ENCODE measurements around the gene MAGI1. TPM values are rescaled to one million over a fixed set of nuclear protein-coding genes. Genes with fewer than 3 reads are reported as not detected.

Gene MAGI1
- total RNA-seq, 1 experiment from 2014 or later = 38.6 TPM

- RAD21 ChIA-PET (ENCODE audit: low non-redundant PET in 1 of 2, low total read pairs in 2 of 2, uncharacterized antibody in 2 of 2, unreplicated experiment in 2 of 2) = no interaction called here
- ATAC-seq = no peak
Measured at GRCh38 chr3:65591313-65591712, 447.4 kb downstream of the MAGI1 start.

More at GRCh38 chr3:65591313-65591712, 447.4 kb downstream of the MAGI1 start:
- Histone ChIP-seq H3K9me3 (ENCODE audit: control insufficient read depth in 1 of 2, insufficient read depth in 1 of 2, low read depth in 1 of 2, low read length in 2 of 2) (no peaks in the 10 kb centered on the region), H3K9me2 (ENCODE audit: insufficient read depth) (no peaks in the 10 kb centered on the region), H3K36me3 (ENCODE audit: control insufficient read depth in 1 of 2, insufficient read depth in 2 of 2, low read length in 2 of 2) (no peaks in the 10 kb centered on the region), H3K4me3 (replicated peaks in 1 of 2; ENCODE audit: low read depth in 1 of 2, low read length in 2 of 2) (no peak overlapping the region), H4K20me1 (ENCODE audit: insufficient read depth) (no peaks in the 10 kb centered on the region), H2AFZ (ENCODE audit: low read depth, low read length, poor library complexity, severe bottlenecking) (no peak overlapping the region), H3K79me2 (ENCODE audit: insufficient read depth, low read length) (no peaks in the 10 kb centered on the region), H3K4me1 (ENCODE audit: control insufficient read depth in 1 of 2, insufficient read depth in 2 of 2, low read length in 2 of 2) (no peaks in the 10 kb centered on the region), H3K27me3 (ENCODE audit: insufficient read depth, low read length) (no peaks in the 10 kb centered on the region), H3K4me2 (ENCODE audit: low read length) (no peak overlapping the region), H3K27ac (ENCODE audit: low read depth, low read length) (no peak overlapping the region), H3K9ac (ENCODE audit: low read length) (no peak overlapping the region)
- POLR2A ChIA-PET = no interaction called here
- intact Hi-C loops (cut with micrococcal nuclease) = no loop called here
- BruUV-seq (replicated peaks) = no TSS peak
- CTCF ChIA-PET = no interaction called here
- DNase-seq (ENCODE audit: low read depth, low spot score) = no peak
- no peak for TF ChIP-seq MAX (IDR thresholded peaks at IDR 0.05)
- no peak for TF ChIP-seq ATF3 (IDR thresholded peaks at IDR 0.05)
- TF ChIP-seq SRF (IDR thresholded peaks at IDR 0.05; ENCODE audit: low read depth) = no peak
- TF ChIP-seq, protein P1, sequence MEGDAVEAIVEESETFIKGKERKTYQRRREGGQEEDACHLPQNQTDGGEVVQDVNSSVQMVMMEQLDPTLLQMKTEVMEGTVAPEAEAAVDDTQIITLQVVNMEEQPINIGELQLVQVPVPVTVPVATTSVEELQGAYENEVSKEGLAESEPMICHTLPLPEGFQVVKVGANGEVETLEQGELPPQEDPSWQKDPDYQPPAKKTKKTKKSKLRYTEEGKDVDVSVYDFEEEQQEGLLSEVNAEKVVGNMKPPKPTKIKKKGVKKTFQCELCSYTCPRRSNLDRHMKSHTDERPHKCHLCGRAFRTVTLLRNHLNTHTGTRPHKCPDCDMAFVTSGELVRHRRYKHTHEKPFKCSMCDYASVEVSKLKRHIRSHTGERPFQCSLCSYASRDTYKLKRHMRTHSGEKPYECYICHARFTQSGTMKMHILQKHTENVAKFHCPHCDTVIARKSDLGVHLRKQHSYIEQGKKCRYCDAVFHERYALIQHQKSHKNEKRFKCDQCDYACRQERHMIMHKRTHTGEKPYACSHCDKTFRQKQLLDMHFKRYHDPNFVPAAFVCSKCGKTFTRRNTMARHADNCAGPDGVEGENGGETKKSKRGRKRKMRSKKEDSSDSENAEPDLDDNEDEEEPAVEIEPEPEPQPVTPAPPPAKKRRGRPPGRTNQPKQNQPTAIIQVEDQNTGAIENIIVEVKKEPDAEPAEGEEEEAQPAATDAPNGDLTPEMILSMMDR (IDR thresholded peaks at IDR 0.05 in 2 of 3, conservative IDR thresholded peaks at IDR 0.05 in 1 of 3; ENCODE audit: borderline replicate concordance in 1 of 3, insufficient read depth in 1 of 3, low read depth in 2 of 3, low read length in 2 of 3) = no peak
- TF ChIP-seq ZFX (IDR thresholded peaks at IDR 0.05) = no peak
- TF ChIP-seq EZH2phosphoT487 (IDR thresholded peaks at IDR 0.05; ENCODE audit: borderline replicate concordance) = no peak
- TF ChIP-seq CEBPB (IDR thresholded peaks at IDR 0.05; ENCODE audit: low read depth) = no peak
- TF ChIP-seq YY1 (IDR thresholded peaks at IDR 0.05; ENCODE audit: extremely low read depth, insufficient replicate concordance, low read depth, low read length) = no peak
- no peak for TF ChIP-seq CBX3 (IDR thresholded peaks at IDR 0.05; ENCODE audit: low read depth)
- no peak for TF ChIP-seq POLR2AphosphoS5 (IDR thresholded peaks at IDR 0.05; ENCODE audit: low read depth, low read length)
- no peak for TF ChIP-seq FOSL1 (IDR thresholded peaks at IDR 0.05; ENCODE audit: low read depth)
- TF ChIP-seq ZBTB33 (IDR thresholded peaks at IDR 0.05; ENCODE audit: extremely low read depth, insufficient replicate concordance, low read length) = no peak
- TF ChIP-seq TCF7L2 (IDR thresholded peaks at IDR 0.05; ENCODE audit: borderline replicate concordance, extremely low read depth, insufficient read depth, insufficient read length) = no peak
- no peak for TF ChIP-seq POLR2A (IDR thresholded peaks at IDR 0.05; ENCODE audit: borderline replicate concordance, extremely low read depth, insufficient read depth, insufficient read length)
- TF ChIP-seq EZH2 (IDR thresholded peaks at IDR 0.05) = no peak
- no peak for TF ChIP-seq EGR1 (IDR thresholded peaks at IDR 0.05; ENCODE audit: low read depth)
- no peak for TF ChIP-seq JUND (IDR thresholded peaks at IDR 0.05)
